Right atrium auricular region (tissue), 2 donors: ENCODE results near the gene SNRPD3. TPM values are rescaled to one million over a fixed set of nuclear protein-coding genes. Genes with fewer than 3 reads are reported as not detected.

Experiments
- DNase-seq: peaks from one replicate; pipeline ENCODE4 v3.0.0-alpha.2; 2019; ENCODE audit warnings: low spot score
- H3K27ac ChIP-seq, 2 donors: fragments of 200-600 bp; sonication (generic); 1 replicate in 1 of 2; 2 replicates in 1 of 2; pipeline ENCODE4 v1.5.1; 2016 to 2019
- H3K27me3 ChIP-seq, 2 donors: fragments of 200-600 bp; sonication (generic); one replicate each; pipeline versions ENCODE4 v1.5.1 to v1.6.0; 2017 to 2019
- H3K36me3 ChIP-seq: fragments of 200-600 bp; sonication (generic); one replicate; pipeline ENCODE4 v1.5.1; 2016
- H3K4me1 ChIP-seq, 2 donors: fragments of 200-600 bp; sonication (generic); one replicate each; pipeline versions ENCODE4 v1.5.1 to v1.6.0; 2017 to 2019
- H3K4me3 ChIP-seq, 2 donors: fragments of 200-600 bp; sonication (generic); 1 replicate in 1 of 2; 2 replicates in 1 of 2; pipeline ENCODE4 v1.5.1; 2017 to 2019; ENCODE audit warnings: mild to moderate bottlenecking in 1 of 2, moderate library complexity in 1 of 2
- H3K9me3 ChIP-seq, 2 donors: fragments of 200-600 bp; sonication (generic); one replicate each; pipeline ENCODE4 v1.5.1; 2019
- total RNA-seq, 2 donors: library from RNA; depleted of rRNA; stranded (reverse); fragments of >200 nt; gene quantifications; one replicate each; pipeline ENCODE4 v1.1.0, GENCODE V29; 2016
- TF ChIP-seq, protein P1 (sequence below), 2 donors: fragments of 200-600 bp; sonication (generic); IDR thresholded peaks; one replicate each; pipeline ENCODE4 v1.5.1; 2019; ENCODE audit warnings: antibody characterized with exemption in 2 of 2

The SNRPD3 gene
- total RNA-seq, 2 donors from 2014 or later: 100 to 125 TPM

GRCh38 chr22:24513378-24514240 lies 42.2 kb upstream of the SNRPD3 start:
- TF ChIP-seq, protein P1, sequence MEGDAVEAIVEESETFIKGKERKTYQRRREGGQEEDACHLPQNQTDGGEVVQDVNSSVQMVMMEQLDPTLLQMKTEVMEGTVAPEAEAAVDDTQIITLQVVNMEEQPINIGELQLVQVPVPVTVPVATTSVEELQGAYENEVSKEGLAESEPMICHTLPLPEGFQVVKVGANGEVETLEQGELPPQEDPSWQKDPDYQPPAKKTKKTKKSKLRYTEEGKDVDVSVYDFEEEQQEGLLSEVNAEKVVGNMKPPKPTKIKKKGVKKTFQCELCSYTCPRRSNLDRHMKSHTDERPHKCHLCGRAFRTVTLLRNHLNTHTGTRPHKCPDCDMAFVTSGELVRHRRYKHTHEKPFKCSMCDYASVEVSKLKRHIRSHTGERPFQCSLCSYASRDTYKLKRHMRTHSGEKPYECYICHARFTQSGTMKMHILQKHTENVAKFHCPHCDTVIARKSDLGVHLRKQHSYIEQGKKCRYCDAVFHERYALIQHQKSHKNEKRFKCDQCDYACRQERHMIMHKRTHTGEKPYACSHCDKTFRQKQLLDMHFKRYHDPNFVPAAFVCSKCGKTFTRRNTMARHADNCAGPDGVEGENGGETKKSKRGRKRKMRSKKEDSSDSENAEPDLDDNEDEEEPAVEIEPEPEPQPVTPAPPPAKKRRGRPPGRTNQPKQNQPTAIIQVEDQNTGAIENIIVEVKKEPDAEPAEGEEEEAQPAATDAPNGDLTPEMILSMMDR (IDR thresholded peaks at IDR 0.05): no peak
- no peak for DNase-seq
- no peaks in the 10 kb centered on the region for H3K36me3 ChIP-seq

DNA sequence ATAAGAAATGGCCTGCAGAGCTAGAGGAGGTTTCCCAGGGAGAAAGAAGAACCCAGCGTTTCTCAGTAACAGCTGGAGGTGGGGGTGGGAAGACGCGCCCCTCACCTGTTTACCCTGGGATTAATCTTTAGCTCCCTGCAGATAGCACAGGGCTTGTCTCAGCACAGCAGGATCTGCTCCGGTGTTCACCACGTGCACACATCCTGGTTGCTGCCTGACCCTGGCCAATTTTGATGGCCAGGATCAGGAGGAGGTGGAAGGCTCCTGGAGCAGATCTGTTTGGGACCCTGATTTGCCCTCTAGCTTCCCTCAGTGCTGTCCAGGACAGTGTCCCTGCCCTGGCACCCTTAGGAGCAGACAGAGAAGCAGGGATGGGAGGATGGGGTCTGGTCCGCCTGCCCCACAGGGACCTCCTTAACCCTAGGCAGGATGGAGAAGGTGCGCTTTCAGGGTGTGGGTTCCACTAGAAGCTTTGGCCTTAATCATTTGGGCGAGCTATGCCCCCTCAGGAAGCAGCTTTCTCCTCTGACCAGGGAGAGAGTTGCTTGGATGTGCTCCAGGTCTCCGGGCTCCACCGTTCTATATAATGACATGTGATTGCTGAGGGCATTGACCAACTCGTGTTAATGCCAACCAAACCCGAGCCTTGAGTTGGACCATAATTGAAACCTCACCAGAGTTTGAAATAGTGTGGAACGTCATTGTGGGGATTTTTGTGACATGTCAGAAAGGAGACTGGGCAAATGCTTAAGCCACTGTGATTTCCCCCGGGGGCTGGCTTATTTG lies 41.4 kb upstream of the SNRPD3 start:
- Histone ChIP-seq H3K36me3 (no peaks in the 10 kb centered on the region), H3K4me3 (no peak overlapping the region), H3K4me1 (peaks cover 0 to 40% of the 10 kb centered on the region in 2 donors), H3K9me3 (no peaks in the 10 kb centered on the region), H3K27me3 (no peaks in the 10 kb centered on the region), H3K27ac (no peak overlapping the region)
- TF ChIP-seq, protein P1 (IDR thresholded peaks at IDR 0.05): no peak
- no peak for DNase-seq

More at GRCh38 chr22:24513378-24514240, 42.2 kb upstream of the SNRPD3 start:
- no peaks in the 10 kb centered on the region for H3K27me3 ChIP-seq
- H3K4me3 ChIP-seq: no peak overlapping the region
- no peak overlapping the region for H3K27ac ChIP-seq
- no peaks in the 10 kb centered on the region for H3K9me3 ChIP-seq
- peaks cover 0 to 40% of the 10 kb centered on the region in 2 donors for H3K4me1 ChIP-seq

DNA sequence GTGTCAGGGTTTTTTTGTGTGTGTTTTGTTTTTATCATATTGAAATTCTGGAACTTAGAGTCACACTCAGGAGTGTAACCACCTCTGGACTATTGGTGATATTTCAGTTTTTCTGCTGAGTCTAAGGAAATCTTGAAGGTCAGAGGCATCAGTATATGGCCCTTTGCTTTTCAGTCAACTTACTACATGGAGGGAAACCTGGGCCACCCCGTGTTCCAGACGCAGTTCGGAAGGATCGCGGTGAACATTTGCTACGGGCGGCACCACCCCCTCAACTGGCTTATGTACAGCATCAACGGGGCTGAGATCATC lies 40.8 kb upstream of the SNRPD3 start:
- H3K27me3 ChIP-seq: no peaks in the 10 kb centered on the region
- H3K4me1 ChIP-seq: peaks cover 0 to 39% of the 10 kb centered on the region in 2 donors
- no peak overlapping the region for H3K4me3 ChIP-seq
- no peaks in the 10 kb centered on the region for H3K36me3 ChIP-seq
- TF ChIP-seq, protein P1 (IDR thresholded peaks at IDR 0.05): no peak
- H3K27ac ChIP-seq: no peak overlapping the region
- no peak for DNase-seq
- no peaks in the 10 kb centered on the region for H3K9me3 ChIP-seq

DNA sequence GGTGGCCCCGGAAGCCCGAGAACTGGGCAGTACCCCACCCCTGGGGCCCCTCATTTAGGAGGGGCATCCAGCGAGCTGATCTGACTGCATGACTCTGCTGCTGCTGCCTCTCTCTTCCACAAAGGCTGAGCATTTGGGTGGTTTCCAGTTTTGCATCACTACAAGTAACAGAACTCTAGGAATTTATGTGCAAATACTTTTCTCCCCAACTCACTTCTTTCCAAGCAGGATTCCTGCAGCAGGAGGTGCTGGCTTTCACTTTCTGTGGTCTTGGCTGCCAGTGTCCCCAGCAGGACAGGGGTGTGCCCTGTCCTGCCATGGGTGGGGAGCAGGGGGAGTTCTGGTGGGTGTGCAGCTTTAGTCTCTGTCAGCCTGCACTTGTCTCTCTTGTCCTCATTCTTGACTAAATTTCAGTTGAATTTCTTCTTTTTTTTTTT lies 39.5 kb upstream of the SNRPD3 start:
- DNase-seq: no peak
- Histone ChIP-seq H3K36me3 (no peaks in the 10 kb centered on the region), H3K4me1 (peaks cover 0 to 29% of the 10 kb centered on the region in 2 donors), H3K9me3 (no peaks in the 10 kb centered on the region), H3K27ac (no peak overlapping the region), H3K27me3 (no peaks in the 10 kb centered on the region), H3K4me3 (no peak overlapping the region)
- TF ChIP-seq, protein P1 (IDR thresholded peaks at IDR 0.05): no peak

GRCh38 chr22:24517446-24517845 lies 38.4 kb upstream of the SNRPD3 start:
- Histone ChIP-seq H3K9me3 (no peaks in the 10 kb centered on the region), H3K36me3 (no peaks in the 10 kb centered on the region), H3K4me3 (no peak overlapping the region), H3K4me1 (peaks cover 0 to 25% of the 10 kb centered on the region in 2 donors), H3K27me3 (no peaks in the 10 kb centered on the region), H3K27ac (no peak overlapping the region)
- TF ChIP-seq, protein P1 (IDR thresholded peaks at IDR 0.05): no peak
- no peak for DNase-seq
